K562 (cell line): ENCODE measurements around the gene FSTL3.

ENCODE experiments used
- BACH1 ChIP-seq: fragments of 200-800 bp; sonication (Bioruptor generic); IDR thresholded peaks from 2 replicates; pipeline ENCODE4 v1.6.1; 2016; ENCODE audit warnings: missing genetic modification characterization, missing compliant biosample characterization
- ELF4 ChIP-seq: fragments of 450-650 bp; formaldehyde crosslinking; IDR thresholded peaks from 2 replicates; pipeline ENCODE4 v1.4.0; 2022; ENCODE audit warnings: missing genetic modification characterization
- FOXK2 ChIP-seq, 2 experiments: fragments of 450-650 bp; IDR thresholded peaks in 1 of 2; conservative IDR thresholded peaks in 1 of 2; 2 replicates each; pipeline ENCODE4 v1.6.1; 2016; ENCODE audit warnings: low read depth in 2 of 2, mild to moderate bottlenecking in 1 of 2
- GTF2B ChIP-seq: IDR thresholded peaks from 2 replicates; pipeline ENCODE4 v1.6.1; 2011; ENCODE audit not compliant: insufficient read length; ENCODE audit errors: extremely low read depth
- POLR2A ChIP-seq: fragments of 450-650 bp; conservative IDR thresholded peaks from 2 replicates; pipeline ENCODE4 v1.6.1; 2016
- RHOXF2B ChIP-seq: fragments of 250-450 bp; sonication (Bioruptor Pico); conservative IDR thresholded peaks from 2 replicates; pipeline ENCODE4 v1.5.1; 2021
- SP2 ChIP-seq: IDR thresholded peaks from 2 replicates; pipeline ENCODE4 v1.6.1; 2011; ENCODE audit warnings: mild to moderate bottlenecking, low read depth, low read length, moderate library complexity; ENCODE audit not compliant: poor library complexity, severe bottlenecking; ENCODE audit errors: extremely low read depth
- ZNF274 ChIP-seq: IDR thresholded peaks from 2 replicates; pipeline ENCODE4 v1.6.1; 2011; ENCODE audit warnings: low read depth, mild to moderate bottlenecking, low read length, moderate library complexity, borderline replicate concordance

GRCh38 chr19:719636-720344, 43.6 kb downstream of the FSTL3 start:
- TF ChIP-seq ELF4 (CRISPR knock-in tag) (no peak), SP2 (no peak), GTF2B (no peak), ZNF274 (no peak), FOXK2 (conservative IDR thresholded peaks at IDR 0.05 in 1 of 2, IDR thresholded peaks at IDR 0.05 in 1 of 2; ENCODE audit: low read depth in 2 of 2) (no peak), BACH1 (tag) (no peak), POLR2A (no peak), RHOXF2B (CRISPR knock-in tag) (no peak)
